NCI-H187 (cell line): ENCODE measurements around the gene ZSWIM8.
"Not testable (repeated sequence)": the region's sequence is repeated elsewhere in the genome, so short reads cannot be mapped to it uniquely, and the experiment has no call there.

Experiments
- DNase-seq, 2 experiments: peaks; one replicate each; lab custom pipeline; 2025; lab: John Stamatoyannopoulos, UW

The ZSWIM8 gene

DNA sequence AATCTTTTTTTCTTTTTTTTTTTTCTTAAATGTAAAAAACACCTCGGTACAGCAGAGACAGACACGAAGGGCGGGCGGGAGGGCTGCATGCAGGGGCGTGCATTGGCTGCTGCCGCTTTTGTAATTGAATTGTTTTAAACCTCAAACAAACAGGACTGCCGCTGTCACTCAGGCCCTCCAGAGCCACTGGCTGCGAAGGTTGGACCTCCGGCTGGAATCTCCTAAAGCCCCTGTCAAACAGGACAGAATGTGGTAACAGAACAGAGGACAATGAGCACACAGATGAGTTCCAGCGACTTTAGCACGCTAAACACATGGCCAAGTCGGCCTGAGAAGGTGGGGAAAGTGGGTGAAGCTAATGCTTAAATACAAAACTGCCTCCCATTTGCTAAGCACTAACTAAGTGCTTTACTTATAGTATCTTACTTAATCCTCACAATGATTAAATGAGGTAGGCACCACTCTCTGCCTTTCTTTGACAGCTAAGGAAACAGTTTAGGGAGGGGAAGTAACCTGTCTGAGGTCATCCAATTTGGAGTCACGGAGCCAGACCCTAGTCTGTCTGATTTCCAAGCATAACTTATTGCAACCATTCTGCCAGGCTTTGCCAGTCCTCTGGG lies 29.0 kb downstream of the ZSWIM8 start:
- DNase-seq, result no peak

DNA sequence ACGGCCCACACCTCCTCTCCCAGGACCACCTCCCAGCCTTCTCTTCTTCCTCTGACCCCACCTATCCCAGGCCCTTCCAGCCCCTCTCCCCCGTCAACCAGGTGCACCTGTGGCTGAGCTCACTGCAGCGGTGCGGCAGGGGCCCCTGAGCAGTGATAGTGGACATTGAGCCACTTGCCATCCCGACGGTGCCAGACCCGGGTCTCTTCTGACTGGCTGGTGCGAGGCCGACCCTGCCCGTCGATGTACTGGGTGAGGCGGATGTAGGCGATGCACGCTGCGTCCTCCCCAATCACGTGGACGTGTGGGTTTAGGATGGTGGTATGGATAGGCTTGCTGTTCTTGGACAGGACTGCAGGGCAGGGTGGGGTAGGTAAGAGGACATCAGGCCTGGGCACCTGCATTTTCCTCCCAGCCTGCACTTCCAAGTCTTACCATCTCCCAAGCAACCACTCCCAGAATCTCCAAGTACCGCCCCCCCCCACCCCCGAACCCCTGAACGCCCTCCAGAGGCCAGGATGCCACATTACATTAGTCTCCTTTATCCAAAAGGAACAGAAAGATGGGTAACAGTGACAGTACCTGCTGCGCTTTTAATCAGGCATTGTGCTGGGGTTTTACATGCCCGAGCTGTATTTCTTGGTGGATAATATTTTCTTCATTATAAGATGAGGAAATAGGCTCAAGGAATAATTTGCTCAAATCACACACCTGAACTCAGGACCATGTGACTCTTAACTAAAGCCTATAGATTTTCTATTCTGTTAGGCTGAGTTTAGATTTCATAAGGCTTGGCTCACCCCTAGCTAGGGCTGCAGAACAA lies 29.7 kb downstream of the ZSWIM8 start:
- DNase-seq, result no peak

DNA sequence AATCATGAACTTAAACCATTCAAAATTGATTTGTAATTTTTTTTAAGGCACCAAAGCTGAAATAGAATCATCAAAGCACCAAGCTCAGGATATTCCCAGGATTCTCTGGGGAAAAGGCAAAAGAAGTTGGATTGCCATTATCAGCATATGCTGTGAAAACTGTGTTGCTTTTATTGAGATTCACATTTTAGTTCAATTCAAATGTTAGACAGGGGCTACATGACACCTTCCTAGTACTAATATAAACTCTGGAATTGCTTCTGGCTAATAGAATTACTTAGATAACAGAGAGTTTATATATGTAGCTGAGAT lies 30.3 kb downstream of the ZSWIM8 start:
- no peak for DNase-seq

DNA sequence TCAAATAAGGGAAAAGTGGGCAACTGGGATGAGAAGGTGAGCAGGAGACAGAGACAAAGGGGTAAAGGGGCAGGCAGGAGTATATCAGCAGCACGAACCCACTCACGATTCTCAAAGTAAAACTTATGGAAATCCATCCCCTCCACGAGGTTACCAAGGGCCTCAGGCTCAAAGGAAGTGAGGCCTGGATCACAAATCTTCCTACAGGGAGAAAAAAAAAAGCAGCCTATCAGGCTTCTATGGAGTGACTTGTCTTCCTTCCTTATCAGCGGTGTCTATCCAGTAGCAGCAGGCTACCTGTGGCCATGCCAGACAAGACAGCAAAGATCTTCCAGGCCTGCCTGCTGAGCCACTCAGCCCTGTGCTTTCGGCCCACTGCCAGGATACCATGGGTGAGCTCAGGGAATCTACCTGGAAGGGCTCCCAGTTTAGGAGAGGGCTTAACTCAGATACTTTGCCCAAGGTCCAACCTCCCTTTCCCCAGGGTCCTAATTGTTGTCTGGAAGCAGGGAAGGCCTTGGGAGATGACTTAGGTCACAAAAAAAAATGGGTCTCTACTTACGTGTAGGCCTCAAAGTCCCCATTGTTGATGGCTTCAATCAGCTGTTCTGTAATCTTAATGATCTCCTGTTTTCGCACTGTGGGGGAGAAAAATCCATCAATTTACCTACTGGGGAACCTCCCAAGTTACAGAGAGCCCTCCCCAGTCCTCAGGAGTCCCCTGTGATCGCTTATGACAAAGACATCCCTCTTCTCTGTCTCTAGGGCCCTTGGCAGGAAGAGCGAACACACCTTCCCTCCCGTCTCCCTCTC lies 31.7 kb downstream of the ZSWIM8 start:
- no peak for DNase-seq

DNA sequence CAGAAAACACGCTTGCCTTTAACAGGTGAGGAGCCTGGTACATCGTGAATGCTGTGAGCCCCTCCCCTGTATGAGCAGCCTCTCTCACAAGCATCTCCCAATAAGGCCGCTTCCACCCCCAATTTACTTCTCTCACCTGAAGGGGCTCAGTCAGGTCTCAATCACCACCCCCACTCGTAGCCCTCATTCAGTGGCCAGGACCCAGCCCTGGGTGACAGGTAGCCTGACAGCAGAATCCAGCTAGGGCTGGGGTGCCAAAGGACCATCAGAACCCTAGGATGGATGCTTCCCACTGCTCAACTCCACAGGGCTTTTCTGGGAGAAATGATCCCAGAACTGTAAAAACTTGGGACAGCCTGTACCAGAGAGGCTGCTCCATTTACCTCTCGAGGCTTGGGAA lies 32.4 kb downstream of the ZSWIM8 start:
- DNase-seq, result no peak

DNA sequence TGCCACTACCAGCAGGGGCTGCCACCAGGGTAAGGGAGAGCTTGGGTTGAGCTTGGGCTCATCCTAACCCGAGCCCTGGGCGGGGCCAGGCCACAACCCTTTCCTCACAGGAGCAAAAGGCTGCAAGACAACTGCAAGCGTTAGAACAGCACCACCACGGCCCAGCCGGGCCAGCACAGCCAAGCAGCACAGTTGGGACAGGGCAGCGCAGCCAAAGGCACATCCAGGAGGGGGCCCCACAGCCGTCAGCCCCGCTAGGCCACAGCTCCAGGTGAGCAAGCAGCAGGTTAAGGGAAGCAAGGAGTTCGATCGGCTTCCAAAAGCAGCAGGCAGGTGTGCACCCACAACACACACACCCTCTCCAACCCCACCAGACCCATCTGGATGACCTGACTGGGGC lies 33.0 kb downstream of the ZSWIM8 start:
- no peak for DNase-seq

DNA sequence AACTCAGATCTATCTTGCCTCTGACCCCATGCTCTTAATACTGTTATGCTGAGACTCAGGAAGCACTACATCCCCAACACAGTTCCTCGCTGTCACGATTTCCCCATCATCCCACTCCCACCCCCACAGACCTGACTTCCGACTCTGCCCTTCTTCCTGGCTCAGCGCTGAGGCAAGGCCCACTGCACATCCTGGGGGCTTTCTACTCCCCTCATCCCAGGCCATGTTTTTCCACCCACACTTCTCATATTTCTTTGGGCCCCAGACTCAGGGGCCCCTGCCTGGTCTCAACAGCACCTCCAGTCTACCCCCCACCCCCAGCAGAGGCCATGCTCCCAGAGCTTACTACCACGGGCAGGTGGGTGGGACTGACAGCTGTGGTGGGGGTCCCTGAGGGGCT lies 33.7 kb downstream of the ZSWIM8 start:
- no peak for DNase-seq

DNA sequence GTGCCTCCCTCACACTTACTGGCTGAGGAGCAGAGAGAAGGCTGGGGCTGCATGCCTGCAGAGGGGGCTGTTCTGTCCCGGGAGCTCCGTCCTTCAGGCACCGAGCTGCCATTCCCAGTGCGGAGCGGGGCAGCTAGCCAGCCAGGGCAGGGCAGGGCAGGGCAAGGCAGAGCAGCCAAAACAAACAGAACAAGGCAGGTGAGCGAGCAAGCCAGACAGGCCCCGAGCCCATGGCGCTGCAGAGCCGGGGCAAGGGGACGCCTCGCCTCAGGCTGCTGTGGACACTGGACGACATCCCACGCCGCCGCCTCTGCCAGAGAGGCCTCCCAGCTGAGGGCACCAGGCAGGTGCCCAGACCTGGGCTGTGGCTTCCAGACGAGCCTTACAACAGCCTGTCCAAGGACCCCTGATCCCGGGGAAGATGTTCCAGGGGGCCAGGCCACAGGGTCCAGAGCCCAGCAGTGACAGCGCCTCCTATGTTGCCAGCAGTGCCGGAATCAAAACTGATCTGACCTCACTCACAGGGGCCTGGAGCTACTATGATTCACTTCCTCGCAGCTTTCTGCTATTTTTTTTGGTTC lies 34.2 kb downstream of the ZSWIM8 start:
- DNase-seq, result no peak

DNA sequence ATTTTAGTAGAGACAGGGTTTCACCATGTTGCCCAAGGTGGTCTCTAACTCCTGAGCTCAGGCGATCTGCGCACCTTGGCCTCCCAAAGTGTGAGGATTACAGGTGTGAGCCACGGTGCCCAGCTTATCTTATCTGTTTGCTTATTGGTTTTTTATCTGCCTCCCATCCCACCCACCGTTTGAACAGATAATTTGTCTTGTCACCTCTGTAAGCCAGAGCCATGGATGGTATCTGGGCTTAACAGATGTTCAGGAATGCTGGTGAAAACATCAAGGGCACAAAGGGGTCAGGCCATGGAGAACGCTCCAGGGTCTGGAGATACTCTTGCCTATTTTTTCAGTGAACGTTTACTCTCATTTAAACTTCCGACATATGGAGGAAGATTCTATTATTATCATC lies 38.0 kb downstream of the ZSWIM8 start:
- no peak for DNase-seq

DNA sequence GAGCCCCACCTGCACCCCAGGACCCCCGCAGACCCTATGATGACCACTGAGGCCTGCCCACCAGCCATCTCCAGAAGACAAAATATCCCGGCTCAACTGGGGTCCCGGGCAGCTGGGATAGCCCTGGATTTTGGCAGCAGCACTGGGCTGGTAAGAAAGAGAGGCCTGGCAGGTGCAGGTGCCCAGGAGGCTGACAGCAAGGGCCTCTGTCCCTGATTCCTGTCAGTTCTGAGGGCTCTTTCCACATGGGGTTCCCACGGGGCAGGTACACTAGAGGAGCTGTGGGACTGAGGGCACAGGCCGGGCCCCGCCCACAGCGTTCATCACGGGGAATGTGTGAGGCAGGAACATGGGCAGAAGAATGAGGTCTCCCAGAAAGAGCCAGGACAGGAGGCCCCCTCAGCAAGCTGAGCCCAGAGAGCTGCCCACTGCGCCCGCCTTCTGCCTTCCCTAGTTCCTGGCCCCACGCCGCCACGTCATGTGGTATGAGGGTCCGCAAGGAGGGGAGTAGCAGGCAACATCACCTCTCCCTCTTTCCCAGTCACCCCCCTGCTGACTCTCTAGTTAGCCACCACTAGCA lies 38.8 kb downstream of the ZSWIM8 start:
- no peak for DNase-seq

DNA sequence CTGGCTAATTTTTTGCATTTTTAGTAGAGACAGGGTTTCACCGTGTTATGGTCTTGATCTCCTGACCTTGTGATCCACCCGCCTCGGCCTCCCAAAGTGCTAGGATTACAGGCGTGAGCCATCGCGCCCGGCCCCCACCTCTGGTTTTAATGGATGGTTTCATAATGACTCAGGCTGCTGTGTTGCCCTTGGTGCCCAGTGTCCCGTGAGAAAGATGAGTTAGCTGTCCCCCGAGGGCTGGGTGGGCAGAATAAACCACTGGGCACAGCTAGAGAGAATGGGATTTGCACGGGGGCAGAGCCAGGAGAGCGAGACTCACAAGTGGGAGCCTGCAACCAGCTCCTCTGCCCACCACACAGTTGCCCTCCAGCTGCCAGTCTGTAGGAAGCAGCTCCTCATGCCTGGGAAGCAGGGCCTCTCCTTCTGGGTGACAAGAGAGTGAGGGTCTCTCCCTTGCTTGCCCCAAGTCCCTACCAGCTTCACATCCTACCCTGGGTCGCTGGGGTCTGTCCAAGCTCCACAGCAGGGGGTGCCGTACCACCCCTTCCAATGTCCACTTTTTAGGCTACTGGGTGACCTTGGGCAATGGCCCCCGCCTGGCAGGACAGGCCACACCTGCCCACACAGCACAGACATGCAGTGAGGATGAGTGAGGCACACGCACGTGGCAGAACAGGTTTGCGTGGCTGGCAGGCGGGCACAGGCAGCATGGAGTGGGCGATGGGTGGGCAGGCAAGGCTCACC lies 42.1 kb downstream of the ZSWIM8 start:
- DNase-seq, result no peak

DNA sequence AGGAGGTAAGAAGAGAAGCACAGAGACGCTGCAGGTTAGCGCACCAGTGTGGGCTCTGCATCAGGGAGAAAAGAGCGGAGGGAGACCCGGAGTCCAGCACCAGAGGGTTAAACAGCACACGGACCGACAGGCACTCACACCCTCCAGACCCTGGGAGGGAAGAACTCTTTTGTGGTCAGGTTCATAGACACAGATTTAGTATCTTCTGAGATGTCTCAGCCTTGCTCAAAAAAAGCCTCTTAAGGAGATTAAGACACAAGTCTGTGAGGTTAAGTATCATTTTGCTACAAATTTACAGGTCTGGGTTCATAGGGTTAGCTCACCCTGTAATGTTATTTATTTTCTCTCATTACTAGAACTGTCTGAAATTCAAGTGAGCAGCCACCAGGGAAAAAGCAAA lies 42.8 kb downstream of the ZSWIM8 start:
- DNase-seq, result no peak

DNA sequence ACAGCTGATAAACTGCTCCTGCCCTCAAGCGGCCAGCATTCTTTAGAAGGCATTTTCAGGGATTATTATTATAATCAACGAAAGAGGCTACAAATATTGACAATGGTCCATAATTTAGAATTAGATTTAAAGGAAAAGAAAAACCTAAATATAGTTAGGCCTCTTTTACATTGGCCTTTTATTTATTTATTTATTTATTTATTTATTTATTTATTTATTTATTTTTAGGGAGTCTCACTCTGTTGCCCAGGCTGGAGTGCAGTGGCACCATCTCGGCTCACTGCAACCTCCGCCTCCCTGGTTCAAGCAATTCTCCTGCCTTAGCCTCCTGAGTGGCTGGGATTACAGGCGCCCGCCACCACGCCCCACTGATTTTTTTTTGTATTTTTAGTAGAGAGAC lies 43.7 kb downstream of the ZSWIM8 start:
- DNase-seq, result not testable (repeated sequence)

DNA sequence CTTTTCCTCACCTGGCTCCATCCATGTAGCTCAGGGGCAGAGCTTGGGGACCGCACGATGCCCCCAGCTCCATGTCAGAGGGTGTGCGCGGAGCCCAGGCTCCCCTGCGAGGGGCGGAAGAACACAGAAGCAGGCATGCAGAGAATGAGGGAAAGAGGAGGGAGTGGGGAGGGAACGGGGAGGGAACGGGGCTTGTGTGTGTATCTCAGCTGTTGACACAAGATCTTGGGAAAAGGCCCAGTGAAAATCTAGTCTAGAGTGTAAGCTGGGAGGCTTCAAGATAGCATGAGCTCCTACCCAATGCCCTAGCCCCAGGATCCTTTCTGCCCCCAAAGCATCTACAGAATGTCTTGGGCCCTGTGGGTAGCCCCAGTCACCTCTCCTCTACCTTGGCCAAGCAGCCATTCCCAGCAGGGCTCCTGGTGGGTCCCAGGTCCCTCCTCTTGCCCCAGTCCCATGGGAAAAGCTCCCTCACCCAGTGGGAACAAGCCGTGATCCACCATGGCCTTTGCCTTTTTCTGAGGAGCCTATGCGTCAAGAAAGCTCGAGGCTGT lies 51.1 kb downstream of the ZSWIM8 start:
- DNase-seq, result no peak

DNA sequence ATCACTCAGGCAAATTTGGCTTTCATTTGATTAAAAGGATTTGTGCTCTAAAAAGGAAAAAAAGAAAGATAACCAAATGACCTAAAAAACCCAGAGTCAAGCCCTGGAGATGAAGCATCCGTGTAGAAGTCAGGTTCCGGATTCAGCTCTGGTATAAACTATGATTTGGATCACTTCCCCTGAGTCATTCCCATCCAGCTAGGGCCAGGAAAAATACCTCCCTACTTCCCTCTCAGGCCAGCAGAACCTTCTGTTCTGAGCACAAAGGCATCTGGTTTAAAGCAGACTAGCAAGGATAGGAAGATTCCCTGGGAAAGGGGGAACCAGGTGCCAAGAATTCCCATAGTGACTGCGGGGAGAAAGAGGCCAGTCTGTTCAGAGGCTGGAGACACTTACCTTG lies 51.7 kb downstream of the ZSWIM8 start:
- DNase-seq, result no peak

DNA sequence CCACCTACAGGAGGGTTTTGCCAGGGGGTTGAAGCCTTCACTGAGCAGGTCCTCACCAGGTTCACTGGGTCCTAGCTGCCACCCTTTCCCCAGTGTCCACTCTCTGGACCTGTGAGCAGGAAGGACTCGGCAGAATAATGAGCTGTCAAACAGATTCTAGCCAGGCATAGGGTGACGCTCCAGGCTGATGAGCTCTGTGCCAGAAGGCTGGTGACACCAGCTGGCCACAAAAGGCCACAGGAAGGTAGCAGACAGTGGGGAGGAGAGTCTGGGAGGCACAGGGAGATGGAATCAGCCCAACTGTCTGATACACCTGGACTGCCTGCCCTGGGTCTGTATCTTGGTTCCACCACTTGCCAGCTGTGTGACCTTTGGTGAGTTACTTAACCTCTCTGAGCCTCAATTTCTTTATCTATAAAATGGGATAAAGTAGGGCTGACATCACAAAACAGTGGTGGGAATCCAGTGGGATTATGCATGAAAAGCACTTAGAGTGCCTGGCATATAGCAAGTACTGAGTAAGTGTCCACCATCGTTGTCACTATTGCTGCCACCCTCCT lies 52.7 kb downstream of the ZSWIM8 start:
- no peak for DNase-seq

DNA sequence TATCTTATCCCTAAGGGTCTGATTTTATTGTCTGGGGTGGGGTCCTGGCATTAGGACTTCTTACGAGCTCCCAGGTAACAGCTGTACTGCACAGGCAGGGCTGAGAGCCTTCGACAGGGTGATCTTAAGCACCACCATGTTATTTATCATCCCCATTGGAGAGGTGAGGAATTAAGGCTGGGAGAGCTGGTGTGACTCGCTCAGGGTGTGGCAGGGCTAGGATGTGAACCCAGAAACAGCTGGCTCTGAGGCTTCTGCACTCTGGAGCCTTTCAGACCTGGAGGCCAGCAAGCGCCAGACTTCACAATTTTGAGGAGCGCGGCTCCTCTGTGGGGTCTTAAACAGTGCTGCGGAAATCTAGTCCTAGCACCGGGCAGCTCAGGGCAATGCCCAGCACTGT lies 53.4 kb downstream of the ZSWIM8 start:
- no peak for DNase-seq

DNA sequence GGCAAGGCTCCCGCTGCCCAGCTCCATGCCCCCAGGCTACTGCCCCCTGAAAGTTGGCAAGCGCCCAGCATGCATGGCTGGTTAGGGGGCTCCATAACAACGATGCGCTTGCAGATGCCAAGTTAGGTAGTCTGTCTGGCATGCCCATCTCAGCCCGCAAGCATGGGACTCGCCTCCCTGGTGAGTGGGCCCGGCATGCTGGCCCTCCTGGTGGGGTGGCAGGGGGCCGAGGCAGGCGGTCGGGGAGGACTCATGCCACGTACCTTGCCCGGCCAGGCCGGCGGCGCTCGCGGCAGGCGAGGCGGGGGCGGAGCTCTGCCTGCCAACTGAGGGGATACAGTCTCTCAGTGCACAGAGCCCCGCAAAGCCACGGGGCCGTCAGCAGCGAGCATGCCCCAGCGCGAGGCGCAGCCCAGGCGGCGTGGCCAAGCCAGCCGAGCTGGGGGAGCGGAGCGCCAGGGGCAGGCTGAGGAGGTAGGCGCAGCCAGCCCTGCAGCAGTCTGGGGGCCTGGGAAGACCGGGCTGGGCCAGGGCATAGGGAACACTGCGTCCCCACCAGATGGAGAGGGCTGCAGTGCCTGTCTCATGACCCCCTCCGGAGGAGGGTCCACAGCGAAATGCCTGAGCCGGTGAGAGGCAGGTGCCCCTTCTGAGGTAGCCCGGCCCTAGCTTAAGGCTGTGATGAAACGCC lies 54.0 kb downstream of the ZSWIM8 start:
- DNase-seq, result no peak

DNA sequence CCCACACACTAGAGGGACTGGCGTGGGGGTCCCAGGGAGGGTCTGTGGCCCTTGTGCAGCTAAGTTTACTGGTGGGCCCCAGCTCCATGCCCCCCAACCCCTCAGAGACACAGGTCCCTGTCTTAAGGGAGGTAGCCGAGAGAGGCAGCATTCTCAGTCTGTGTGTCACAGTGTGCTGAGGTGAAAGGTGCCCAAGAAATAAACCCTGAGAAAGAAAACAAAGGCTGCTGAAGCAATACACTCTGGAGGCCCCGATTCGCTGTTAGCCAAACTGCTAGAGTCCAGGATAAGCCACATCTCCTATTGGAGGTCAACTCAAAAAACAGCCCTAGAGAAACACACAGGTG lies 54.6 kb downstream of the ZSWIM8 start:
- DNase-seq, result no peak

DNA sequence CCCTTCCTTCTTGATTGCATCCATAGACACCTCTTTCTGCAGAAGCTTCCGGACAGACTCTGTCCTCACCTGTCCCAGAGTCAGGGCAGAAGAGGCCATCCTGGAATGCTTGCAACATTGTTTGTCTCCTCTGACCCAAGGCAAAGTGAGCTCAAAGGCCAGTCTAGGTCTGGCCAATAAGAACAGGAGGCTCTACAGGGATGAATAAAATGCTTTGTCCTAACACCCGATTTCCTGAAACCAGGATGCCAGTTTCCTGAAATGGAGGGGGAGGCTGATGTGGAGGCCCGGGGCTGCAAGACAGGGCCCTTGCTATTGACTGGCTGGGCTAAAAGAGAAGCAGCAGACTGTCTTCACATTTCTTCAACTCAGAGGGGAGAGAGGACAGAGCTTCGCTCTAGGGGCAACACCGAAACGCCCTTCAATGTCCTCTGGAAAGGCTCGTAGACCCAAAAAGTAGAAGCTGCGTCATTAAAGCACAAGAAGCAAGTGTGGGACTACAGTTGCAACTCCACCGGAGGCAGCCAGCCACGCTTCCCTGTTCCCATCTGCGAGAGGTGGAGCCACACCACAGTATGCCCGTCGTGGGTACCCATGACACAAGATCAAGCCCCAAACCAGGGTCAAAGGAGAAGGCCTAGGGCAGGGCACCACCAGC lies 55.1 kb downstream of the ZSWIM8 start:
- no peak for DNase-seq
